Left lobe of liver (tissue), 2 donors: ENCODE results near the gene ZNF683. TPM values are rescaled to one million over a fixed set of nuclear protein-coding genes. Genes with fewer than 3 reads are reported as not detected.
"Not testable (repeated sequence)": the region's sequence is repeated elsewhere in the genome, so short reads cannot be mapped to it uniquely, and the experiment has no call there.

Source experiments
- ATAC-seq: fragments of 200-7000 bp; cut with Tn5 transposase; one replicate; pipeline ENCODE4 v1.9.1; 2020; ENCODE audit warnings: mild to moderate bottlenecking, moderate library complexity
- DNase-seq: peaks from one replicate; pipeline ENCODE4 v3.0.0-alpha.2; 2020; ENCODE audit warnings: low spot score
- total RNA-seq: library from RNA; stranded (reverse); gene quantifications from one replicate; pipeline ENCODE4 v1.2.1, GENCODE V29; 2021
- donor health status: DM: no; HTN: no; CAD: no; lungs with moderate emphysema.
- donor health status: DM: no; HTN: yes; CAD: no.

Gene ZNF683
- total RNA-seq, 1 donor from 2014 or later: not detected

DNA sequence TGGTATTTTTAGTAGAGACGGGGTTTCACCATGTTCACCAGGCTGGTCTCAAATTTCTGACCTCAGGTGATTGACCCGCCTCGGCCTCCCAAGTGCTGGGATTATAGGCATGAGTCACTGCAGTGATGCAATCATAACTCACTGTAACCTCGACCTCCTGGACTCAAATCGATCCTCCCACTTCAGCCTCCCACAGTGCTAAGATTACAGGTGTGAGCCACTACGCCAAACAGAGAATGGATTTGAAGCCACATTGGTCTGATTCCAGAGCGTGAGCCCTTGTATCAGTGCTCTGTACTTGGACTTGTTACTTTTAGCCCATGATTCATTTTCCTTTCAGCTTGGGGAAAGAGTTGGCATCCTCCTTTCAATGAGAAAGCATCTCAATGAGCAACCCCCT lies 14.9 kb upstream of the ZNF683 start:
- DNase-seq (no peak), ATAC-seq (no peak)

DNA sequence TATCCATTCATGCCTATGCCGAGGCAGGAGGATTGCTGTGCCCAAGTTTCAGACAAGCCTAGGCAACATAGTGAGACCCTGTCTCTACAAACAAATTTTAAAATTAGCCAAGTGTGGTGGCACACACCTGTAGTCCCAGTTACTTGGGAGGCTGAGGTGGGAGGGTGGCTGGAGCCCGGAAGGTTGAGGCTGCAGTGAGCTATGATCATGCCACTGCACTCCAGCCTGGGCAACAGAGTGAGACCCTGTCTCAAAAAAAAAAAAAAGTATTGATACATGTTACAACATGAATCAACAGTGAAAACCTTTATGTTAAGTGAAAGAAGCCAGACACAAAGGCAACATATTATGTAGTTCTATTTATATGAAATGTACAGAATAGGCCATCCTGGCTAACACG lies 12.5 kb upstream of the ZNF683 start:
- DNase-seq, ATAC-seq: not testable (repeated sequence)

DNA sequence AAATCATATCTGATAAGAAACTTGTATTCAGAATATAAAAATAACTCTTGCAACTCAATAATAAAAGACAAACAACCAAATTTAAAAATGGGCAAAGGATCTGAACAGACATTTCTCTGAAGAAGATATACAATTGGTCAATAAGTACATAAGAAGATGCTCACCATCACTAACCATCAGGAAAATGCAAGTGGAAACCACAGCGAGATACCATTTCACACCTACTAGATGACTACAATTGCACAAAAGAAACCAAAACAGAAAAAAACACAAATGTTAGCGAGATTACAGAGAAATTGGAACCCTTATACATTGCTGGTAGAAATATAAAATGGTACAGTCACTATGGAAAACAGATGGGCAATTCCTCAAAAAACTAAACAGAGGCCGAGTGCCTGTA lies 11.5 kb upstream of the ZNF683 start:
- ATAC-seq: no peak
- no peak for DNase-seq

DNA sequence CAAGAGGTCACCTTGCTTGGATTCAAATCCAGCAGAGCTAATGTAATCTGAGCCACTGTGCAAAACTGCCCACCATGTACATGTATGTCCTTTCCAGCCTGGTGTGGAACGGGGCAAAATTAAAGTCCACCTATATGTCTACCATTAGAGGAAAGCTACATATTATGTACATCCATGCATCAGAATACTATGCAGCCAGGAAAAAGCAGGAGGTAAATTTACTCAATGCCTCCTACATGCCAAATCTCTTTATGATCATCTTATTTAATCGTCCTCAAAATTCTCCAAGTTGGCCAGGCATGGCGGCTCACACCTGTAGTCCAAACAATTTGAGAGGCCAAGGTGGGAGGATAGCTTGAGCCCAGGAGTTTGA lies 6.3 kb upstream of the ZNF683 start:
- DNase-seq (no peak), ATAC-seq (no peak)

DNA sequence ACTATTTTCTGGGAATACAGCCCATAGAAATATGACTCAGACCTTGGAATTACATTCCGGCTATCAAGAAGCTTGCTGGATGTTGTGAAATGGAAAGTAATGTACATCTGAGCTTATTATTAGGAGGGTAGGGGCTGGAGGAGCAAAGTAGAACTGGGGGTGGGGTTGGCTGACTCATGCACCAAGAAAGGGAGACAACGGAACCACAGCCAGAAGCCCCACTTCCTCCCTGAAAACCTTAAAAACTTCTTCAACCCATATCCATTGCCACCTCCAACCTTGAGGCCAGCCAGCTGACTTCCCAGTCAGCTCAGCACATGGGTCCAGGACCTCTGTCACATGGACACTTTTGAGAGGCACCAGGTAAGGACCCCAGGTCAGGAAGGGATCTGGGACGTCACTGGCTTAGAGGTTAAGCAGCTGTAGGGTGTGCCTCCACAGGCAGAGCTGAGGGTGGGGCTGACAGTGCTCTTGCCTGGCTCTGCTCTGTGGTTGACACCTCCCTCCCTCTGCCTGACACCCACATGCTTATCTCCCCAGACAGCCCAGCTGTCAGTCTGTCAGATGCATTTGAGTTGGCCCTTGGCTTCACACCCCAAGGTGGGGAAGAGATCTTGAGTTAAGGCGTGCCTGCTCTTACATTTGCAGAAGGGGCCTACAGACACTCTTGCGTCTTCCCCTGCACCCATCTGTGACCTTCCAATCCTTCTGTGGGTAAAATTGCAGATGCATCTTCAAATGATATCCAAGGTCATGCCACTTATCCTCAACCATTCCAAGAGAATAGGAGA lies 5.7 kb upstream of the ZNF683 start:
- ATAC-seq (peak; percentile 38), DNase-seq (no peak)

DNA sequence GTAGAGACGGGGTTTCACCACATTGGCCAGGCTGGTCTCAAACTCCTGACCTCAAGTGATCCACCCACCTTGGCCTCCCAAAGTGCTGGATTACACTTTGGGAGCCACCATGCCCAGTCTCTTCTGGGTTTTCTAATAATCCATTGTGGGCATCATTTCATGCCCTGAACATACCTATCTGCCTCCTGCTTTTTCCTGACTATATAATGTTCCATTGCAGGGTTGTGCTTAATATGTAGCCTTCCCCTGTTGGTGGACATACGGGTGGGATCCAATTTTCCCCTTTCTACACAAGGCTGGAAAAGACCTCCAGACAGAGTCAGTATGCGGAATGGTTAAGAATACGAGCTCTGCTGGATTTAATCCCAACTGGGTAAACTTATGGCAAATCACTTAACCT lies 3.5 kb upstream of the ZNF683 start:
- DNase-seq (no peak), ATAC-seq (no peak)

DNA sequence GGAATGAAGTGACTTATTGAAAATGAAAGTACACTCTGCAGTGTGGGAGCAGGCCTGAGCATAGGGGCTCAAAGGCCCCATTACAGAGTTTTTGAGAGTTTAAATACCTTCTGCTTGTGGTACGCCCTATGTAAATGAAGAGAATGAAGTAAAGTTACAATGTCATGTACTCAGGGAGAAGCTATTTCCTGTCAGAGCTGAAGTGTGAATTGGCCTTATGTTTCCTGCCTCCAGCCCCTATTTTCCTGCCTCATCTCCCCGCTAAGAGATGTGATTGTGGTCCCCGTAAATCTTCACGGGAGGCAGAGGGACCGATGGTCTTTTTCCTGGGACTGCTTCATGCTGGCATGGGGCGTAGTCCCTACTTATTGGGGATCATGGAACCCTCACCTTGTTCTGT lies 2.5 kb upstream of the ZNF683 start:
- ATAC-seq: no peak
- DNase-seq: no peak

DNA sequence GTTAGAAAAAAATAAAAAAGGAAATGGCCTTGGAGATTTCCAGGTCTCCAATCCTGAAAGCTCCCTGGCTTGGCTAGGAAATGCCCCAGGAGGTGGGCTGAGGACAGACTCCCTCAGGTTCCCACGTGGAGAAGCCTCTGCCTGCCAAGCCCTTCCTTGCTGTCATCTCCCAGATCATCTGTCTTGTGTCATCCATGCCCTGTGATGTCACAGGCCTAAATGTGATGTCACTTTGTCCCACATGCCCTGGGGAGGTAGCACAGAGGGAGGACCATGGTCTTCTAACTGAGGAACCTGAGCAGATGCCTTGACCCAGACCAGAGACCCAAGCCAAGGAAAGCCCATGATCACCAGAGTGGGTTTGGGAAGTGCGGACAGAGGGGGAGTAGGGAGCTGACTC lies 1.8 kb upstream of the ZNF683 start:
- not testable (repeated sequence) for DNase-seq, ATAC-seq

DNA sequence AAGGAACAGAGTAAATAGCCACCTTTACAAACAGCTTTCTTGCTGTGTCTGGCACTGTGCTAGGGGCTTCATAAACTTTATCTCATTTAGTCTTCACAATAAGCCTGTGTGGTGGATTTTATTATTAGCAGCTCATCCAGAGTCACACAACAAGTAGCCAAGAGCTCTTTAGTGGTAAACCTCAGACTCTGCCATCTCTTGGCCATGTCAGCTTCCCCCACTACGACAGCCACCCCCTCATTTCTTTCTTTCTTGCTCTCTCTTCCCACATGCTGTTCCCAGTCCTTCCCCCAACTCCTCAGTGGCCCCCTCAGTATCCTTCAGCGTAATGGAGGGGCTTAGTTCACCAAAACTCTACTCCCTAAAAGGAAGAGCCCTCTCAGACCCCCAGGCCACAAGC lies 1.2 kb upstream of the ZNF683 start:
- ATAC-seq: no peak

DNA sequence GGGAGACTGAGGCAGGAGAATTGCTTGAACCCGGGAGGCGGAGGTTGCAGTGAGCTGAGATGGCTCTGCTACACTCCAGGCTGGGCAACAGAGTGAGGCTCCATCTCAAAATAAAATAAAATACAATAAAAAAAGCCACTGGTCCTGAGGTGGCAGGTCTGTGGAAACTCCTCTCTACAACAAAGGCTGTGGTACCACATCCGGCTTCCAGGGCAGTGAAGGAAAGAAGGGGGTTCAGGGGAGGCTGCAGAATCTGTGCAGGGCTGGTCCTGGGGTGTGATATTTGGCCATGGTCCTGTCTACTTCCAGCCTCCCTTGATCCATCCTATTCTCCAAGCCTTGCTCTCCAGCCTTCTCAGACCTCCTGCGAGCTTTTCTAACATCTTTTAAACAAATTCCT lies 731 bp upstream of the ZNF683 start:
- ATAC-seq (no peak), DNase-seq (no peak)

More for the DNA sequence above, 1.2 kb upstream of the ZNF683 start:
- no peak for DNase-seq

DNA sequence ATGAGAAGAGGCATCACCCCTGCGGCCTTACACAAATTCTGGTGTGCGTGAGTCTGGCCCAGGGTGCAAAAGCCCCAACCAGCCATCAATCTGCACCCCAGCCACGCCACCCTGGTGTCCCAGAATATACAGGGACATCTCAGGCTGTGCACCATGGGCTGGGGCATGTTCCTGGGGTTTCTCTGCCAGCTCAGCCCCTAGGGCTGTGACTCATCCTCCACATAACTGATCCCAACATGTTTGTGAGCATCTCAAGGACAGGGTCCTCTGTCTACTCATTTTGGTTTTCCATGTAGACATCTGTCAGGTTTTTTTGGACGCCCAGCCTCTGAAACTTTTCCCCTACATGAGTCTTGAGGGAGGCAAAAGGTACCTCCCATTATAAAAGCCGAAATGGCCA lies 511 bp downstream of the ZNF683 start:
- DNase-seq: no peak
- ATAC-seq: no peak

DNA sequence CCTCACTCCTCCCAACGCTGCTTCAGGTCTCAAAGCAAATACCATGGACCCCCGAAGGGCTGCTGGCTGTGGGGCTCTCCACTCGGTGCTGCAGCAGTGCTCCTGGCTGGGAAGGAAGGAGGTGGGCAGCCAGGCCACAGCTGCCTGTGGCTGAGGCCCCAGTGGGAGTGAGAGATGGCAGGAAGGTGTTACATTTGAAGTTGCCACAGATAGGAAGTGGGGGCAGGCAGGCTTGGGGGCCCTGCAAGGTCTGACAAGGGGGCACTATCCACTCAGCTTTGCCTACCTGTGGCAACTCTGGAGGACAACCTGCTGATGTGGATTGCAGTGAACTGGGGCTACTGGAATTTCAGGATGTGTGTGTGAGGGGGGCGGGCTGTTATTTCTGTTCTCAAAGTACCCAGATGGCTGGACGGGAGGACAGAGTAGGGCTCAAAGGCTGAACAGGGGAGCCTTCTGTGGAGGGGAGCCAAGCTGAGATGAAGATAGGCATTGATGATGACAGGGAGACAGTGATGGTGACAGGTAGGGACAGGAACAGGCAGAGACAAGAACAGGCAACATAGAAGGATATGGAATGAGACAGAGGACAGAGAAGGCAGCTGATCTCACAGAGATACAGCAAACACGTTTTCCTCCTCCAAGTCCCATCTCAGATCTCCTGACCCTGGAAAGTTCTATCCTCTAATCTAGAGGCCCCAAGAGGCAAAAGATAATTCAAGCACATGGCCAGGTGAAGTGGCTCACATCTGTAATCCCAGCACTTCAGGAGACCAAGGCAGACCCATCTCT lies 1.8 kb downstream of the ZNF683 start:
- no peak for ATAC-seq
- no peak for DNase-seq

DNA sequence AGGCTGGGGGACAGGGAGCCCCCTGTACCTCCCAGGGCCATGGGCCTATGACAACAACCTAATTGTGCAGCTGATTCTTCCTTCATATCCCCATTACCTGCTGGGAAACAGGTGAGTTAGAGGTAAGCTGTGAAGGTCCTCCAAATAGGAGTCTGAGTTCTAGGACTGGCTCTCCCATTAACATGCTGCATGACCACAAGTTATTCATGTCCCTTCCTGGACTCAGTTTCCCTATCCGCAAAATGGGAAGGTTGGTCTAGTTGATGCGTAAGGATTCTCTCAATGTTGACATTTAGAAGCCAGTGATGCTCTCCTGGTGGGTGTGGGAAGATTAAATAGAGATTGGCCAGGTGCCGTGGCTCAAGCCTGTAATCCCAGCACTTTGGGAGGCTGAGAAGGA lies 4.1 kb downstream of the ZNF683 start:
- no peak for ATAC-seq

DNA sequence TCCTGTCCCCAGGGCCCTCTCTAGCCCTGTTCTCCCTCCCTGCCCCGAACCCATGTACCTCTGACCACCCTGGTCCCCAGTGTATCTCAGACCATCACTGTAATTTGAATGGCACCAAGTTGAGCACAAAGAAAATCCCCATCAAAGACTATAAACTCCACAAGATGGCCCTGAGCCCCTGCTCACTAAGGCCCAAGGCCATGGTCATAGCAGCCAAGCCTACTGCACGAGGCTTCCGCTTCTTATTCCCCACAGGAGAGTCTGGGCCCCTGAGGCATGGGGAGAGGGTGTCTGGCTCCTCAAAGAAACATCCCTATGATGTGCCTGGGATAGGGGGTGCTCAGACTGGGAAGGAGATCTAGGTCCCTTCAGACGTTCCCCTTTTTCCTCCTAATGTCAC lies 4.5 kb downstream of the ZNF683 start:
- no peak for ATAC-seq
- DNase-seq: no peak

More for the DNA sequence above, 4.1 kb downstream of the ZNF683 start:
- no peak for DNase-seq

DNA sequence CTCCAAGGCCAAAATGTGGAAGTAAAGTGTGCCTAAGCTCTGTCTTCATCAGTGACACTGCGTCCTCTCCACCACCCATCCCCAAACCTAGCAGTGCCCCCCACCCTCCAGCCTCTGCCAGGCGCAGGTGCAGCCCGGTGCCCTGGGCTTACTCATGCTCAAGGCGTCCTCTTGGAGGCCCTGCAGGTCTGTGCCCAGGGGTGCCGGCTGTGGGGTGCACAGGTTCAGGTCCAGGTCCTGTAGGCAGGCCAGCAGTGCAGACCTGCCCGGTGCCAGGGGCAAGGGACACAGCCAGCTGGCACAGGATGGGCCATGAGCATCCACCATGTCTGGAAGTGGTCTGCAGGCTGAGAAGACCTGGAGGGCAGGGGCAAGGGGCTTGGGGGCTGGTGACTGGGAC lies 5.1 kb downstream of the ZNF683 start:
- no peak for DNase-seq
- ATAC-seq: no peak

DNA sequence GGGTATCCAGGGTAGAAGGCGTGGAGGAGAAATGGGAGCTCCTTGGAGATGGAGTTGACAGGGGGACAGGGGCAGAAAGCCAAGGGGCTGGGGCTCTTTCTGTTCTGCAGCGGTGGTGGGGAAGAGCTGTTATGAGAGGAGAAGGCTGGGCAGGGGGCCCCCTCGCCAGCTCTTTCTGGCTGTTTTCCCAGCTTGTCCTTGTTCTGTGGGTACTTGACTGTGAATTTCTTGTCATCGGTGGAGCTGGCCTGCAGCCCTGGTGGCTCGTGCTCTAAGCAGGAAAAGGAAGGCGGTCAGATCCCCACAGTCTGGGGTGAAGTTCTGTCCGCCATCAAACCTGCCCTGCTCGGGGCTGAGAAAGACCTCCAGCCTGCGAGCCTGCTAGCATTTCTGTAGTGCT lies 7.6 kb downstream of the ZNF683 start:
- no peak for ATAC-seq

DNA sequence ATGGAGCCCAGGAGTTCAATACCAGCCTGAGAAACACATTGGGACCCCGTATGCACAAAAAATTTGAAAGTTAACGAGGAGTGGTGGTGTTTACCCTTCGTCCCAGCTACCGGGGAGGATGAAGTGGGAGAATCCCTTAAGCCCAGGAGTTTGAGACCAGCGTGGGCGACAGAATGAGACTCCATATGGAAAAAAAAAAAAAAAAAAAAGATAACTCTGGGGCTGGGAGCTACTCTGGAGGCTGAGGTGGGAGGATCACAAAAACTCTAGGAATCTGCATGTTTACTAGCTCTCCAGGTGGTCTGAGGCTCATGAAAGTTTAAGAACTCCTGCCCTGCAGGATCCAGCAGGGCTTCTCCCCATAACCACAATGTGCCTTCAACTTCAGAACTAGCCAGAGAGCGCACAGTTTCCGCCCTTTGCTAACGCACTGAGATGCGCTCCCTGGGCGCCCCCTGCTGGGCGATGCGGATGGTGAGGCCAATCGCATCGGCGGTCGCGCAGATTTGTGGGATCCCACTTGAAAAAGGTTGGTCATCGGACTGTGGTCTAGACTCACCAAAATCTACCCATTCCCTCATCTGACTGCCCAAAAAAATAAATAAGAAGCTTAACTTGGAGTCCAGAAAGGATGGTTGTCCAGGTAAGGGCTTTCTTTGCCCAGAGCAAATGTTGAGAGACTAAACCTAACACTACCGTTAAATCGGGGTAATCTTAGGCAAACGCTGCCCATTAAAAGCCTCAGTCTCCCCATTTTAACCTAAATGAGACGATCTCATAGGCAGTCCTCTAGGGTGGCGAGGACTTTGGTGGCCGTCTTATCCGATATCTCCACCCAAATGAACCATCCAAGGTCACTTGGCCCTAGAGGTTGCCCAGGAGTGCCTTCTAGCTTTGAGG lies 8.8 kb downstream of the ZNF683 start:
- DNase-seq: peak; percentile 77

More for the DNA sequence above, 7.6 kb downstream of the ZNF683 start:
- DNase-seq: no peak

DNA sequence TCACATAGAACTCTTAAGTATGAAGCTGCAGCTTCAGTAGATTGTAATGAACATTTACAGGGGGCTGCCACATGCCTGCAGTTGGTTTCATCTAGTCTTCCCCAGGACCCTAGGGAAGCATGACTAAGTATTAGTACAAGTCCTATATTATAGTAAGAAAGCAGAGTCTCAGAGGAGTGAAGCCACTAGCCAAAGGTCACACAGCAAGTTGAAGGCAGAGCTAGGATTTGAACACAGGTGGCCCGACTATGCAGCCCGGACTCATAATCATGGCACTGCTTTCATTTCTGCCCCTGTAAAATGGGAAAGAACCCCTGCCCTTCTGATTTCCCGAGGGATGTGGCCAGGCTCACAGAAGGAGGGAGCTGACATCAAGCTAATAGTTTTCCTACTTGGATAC lies 10.2 kb downstream of the ZNF683 start:
- DNase-seq: no peak
- no peak for ATAC-seq

More for the DNA sequence above, 8.8 kb downstream of the ZNF683 start:
- peak; percentile 83 for ATAC-seq

DNA sequence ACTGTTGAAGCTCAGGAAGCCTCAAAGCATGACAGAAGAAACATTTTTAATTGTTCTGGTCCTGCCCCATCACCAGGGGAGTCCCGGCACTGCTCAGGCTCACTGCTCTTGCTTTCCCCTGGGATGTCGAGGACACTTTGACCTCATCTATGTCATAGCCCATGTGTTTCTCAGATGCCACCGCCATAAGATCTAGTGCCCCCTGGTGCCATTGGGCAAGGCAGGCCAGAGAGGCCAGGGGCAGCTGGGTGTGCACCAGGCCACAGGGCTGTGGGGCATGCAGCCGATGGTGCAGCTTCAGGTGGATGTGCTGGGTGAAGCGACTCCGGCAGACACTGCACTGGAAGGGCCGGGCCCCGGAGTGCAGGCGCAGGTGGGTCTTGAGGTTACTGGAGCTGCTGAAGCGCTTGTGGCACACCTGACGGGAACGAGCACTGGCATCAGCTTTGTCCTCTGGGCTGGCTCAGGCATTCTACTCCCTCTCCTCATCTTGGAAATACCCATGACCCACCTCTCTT lies 10.9 kb downstream of the ZNF683 start:
- ATAC-seq (no peak), DNase-seq (no peak)

DNA sequence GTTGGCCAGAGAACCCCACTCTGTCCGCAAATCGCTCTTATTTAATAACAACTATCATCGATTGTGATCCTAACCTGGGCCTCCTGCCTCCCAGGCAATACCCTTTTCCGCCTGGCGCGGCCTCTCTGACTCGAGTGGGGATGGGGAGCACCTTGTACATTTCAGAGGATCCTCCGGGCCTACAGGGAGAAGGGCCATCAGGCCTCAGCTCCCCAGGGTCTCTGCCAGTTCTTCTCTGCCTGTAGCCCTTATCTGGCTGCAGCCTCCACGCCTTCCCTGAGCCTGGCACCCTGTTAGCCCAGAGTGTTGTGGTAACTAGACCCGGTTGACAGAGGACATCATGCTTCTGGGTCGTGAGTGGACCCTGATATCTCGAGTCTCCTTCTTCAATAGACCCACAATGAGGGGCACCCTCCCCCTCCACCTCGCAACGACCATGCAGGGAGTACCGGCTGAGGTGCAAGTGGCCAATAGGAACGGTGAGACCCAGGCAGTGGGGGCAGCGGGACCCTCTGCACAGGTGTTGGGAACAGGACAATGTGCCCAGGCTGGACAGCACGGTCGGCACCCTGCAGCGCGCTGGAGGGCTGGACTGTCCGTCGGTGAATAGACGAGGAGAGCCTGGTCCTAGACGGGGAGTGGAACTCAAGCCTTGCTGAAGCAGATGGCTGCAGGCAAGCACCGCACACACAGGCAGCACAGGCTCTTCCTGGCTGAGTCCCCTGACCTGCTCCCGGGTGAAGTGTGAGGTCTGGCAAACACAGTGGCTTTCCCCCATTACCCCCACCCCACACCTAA lies 11.5 kb downstream of the ZNF683 start:
- no peak for DNase-seq
- ATAC-seq: no peak
